HCT116 (cell line): ENCODE measurements around the gene NOTO.

ENCODE experiments used
- CTCF ChIP-seq, 3 experiments: fragments of 200-600 bp in 1 of 3; sonication (generic) in 1 of 3; IDR thresholded peaks in 2 of 3; conservative IDR thresholded peaks in 1 of 3; 2 replicates each; pipeline ENCODE4 v1.5.1; 2012 to 2017; ENCODE audit warnings: low read depth in 2 of 3, low read length in 2 of 3, antibody characterized with exemption in 1 of 3, borderline replicate concordance in 1 of 3, control low read depth in 1 of 3, mild to moderate bottlenecking in 1 of 3, mixed read lengths in 1 of 3, mixed run types in 1 of 3, moderate library complexity in 1 of 3; ENCODE audit not compliant: insufficient read depth in 1 of 3
- EZH2phosphoT487 ChIP-seq: fragments of 200-600 bp; IDR thresholded peaks from 2 replicates; pipeline ENCODE4 v1.6.1; 2018; ENCODE audit warnings: antibody characterized with exemption, borderline replicate concordance
- POLR2A ChIP-seq: IDR thresholded peaks from 2 replicates; pipeline ENCODE4 v1.7.0; 2011; ENCODE audit warnings: borderline replicate concordance; ENCODE audit not compliant: insufficient read depth, insufficient read length; ENCODE audit errors: extremely low read depth
- REST ChIP-seq: IDR thresholded peaks from 2 replicates; pipeline ENCODE4 v1.6.1; 2012; ENCODE audit warnings: low read depth

- no peak for TF ChIP-seq POLR2A
- TF ChIP-seq CTCF (IDR thresholded peaks at IDR 0.05 in 2 of 3, conservative IDR thresholded peaks at IDR 0.05 in 1 of 3; ENCODE audit: borderline replicate concordance in 1 of 3, insufficient read depth in 1 of 3, low read depth in 2 of 3, low read length in 2 of 3): no peak
- no peak for TF ChIP-seq EZH2phosphoT487
- TF ChIP-seq REST: no peak
These were observed 14.8 kb downstream of the NOTO start for GRCh38 chr2:73217160-73217559.
